HCT116 (cell line): Measurements from ENCODE around the gene ARHGEF3. TPM values are rescaled to one million over a fixed set of nuclear protein-coding genes. Genes with fewer than 3 reads are reported as not detected.

Experiments
- ATAC-seq: fragments of 200-7000 bp; cut with Tn5 transposase; 2 replicates; pipeline ENCODE4 v1.9.1; 2020; ENCODE audit warnings: mild to moderate bottlenecking, moderate library complexity
- BruUV-seq: library from RNA; stranded (reverse); fragments of 400-500 nt; replicated peaks from 2 replicates; lab custom pipeline; 2021; lab: Mats Ljungman, UMichigan
- CTCF ChIA-PET: fragments of 300-600 bp; sonication (Branson Sonifier 250); formaldehyde crosslinking; loops from one replicate; lab custom pipeline; 2021; ENCODE audit warnings: antibody characterized with exemption; lab: Charles Lee
- POLR2A ChIA-PET: fragments of 300-600, 350-600 bp; sonication (Branson Sonifier 250); formaldehyde crosslinking; loops from one replicate; lab custom pipeline; 2021; ENCODE audit warnings: antibody characterized with exemption; lab: Charles Lee
- RAD21 ChIA-PET, 2 experiments: fragments of 300-600 bp; sonication (Branson Sonifier 250); formaldehyde crosslinking; loops; one replicate each; lab custom pipeline; 2023; ENCODE audit warnings: low total read pairs in 2 of 2; ENCODE audit not compliant: uncharacterized antibody in 2 of 2, unreplicated experiment in 2 of 2, low non-redundant PET in 1 of 2; lab: Charles Lee
- DNase-seq: peaks from one replicate; pipeline ENCODE4 v3.0.0-alpha.2; 2010; ENCODE audit warnings: low read depth, low spot score
- H2AFZ ChIP-seq: fragments of 200-600 bp; shearing (Covaris generic), sonication (generic); 2 replicates; pipeline ENCODE4 v1.6.1; 2017; ENCODE audit warnings: low read depth, mixed run types, mixed read lengths, antibody characterized with exemption, low read length; ENCODE audit not compliant: poor library complexity, severe bottlenecking
- H3K27ac ChIP-seq: 2 replicates; pipeline ENCODE4 v1.5.1; 2012; ENCODE audit warnings: low read depth, low read length
- H3K27me3 ChIP-seq: fragments of 200-600 bp; sonication (generic); 2 replicates; pipeline ENCODE4 v1.6.1; 2016; ENCODE audit warnings: mixed run types, low read length, mixed read lengths; ENCODE audit not compliant: insufficient read depth
- H3K36me3 ChIP-seq, 2 experiments: fragments of 200-500 bp in 1 of 2; fragments of 200-600 bp in 1 of 2; sonication (Bioruptor generic) in 1 of 2; sonication (generic) in 1 of 2; 2 replicates each; pipeline versions ENCODE4 v1.5.1 to v1.6.1; 2014 to 2016; ENCODE audit warnings: low read length in 2 of 2, inconsistent platforms in 1 of 2, mixed read lengths in 1 of 2, mixed run types in 1 of 2; ENCODE audit not compliant: insufficient read depth in 2 of 2, control insufficient read depth in 1 of 2
- H3K4me1 ChIP-seq, 2 experiments: fragments of 200-600 bp in 1 of 2; sonication (generic) in 1 of 2; 2 replicates each; pipeline versions ENCODE4 v1.5.1 to v1.6.1; 2012 to 2017; ENCODE audit warnings: low read length in 2 of 2, inconsistent platforms in 1 of 2, mild to moderate bottlenecking in 1 of 2, mixed read lengths in 1 of 2, mixed run types in 1 of 2, moderate library complexity in 1 of 2; ENCODE audit not compliant: insufficient read depth in 2 of 2, control insufficient read depth in 1 of 2
- H3K4me2 ChIP-seq: fragments of 200-600 bp; sonication (generic); 2 replicates; pipeline ENCODE4 v1.6.1; 2017; ENCODE audit warnings: mixed run types, low read length, mixed read lengths
- H3K4me3 ChIP-seq, 2 experiments: fragments of 200-600 bp in 1 of 2; sonication (generic) in 1 of 2; replicated peaks in 1 of 2; 2 replicates each; pipeline ENCODE4 v1.5.1; 2011 to 2016; ENCODE audit warnings: low read length in 2 of 2, control low read depth in 1 of 2, low read depth in 1 of 2, mild to moderate bottlenecking in 1 of 2, mixed read lengths in 1 of 2, mixed run types in 1 of 2
- H3K79me2 ChIP-seq: fragments of 200-600 bp; sonication (generic); 2 replicates; pipeline ENCODE4 v1.6.1; 2017; ENCODE audit warnings: mild to moderate bottlenecking, mixed run types, low read length, moderate library complexity, mixed read lengths; ENCODE audit not compliant: insufficient read depth
- H3K9ac ChIP-seq: fragments of 200-600 bp; sonication (generic); 2 replicates; pipeline ENCODE4 v1.6.1; 2016; ENCODE audit warnings: low read length, mixed read lengths
- H3K9me2 ChIP-seq: fragments of 200-600 bp; sonication (generic), shearing (Covaris generic); 2 replicates; pipeline ENCODE4 v1.6.1; 2017; ENCODE audit warnings: mixed run types, mild to moderate bottlenecking, moderate library complexity; ENCODE audit not compliant: insufficient read depth
- H3K9me3 ChIP-seq, 2 experiments: fragments of 200-500 bp in 1 of 2; fragments of 200-600 bp in 1 of 2; sonication (Bioruptor generic) in 1 of 2; sonication (generic) in 1 of 2; 2 replicates each; pipeline ENCODE4 v1.6.1; 2014 to 2017; ENCODE audit warnings: low read length in 2 of 2, mixed read lengths in 2 of 2, inconsistent platforms in 1 of 2, low read depth in 1 of 2, mild to moderate bottlenecking in 1 of 2, mixed run types in 1 of 2, moderate library complexity in 1 of 2; ENCODE audit not compliant: control insufficient read depth in 1 of 2, insufficient read depth in 1 of 2
- H4K20me1 ChIP-seq: fragments of 200-600 bp; sonication (generic), shearing (Covaris generic); 2 replicates; pipeline ENCODE4 v1.6.1; 2017; ENCODE audit warnings: mixed run types, mild to moderate bottlenecking, moderate library complexity; ENCODE audit not compliant: insufficient read depth
- CBX3 ChIP-seq: IDR thresholded peaks from 2 replicates; pipeline ENCODE4 v1.6.1; 2012; ENCODE audit warnings: low read depth
- CEBPB ChIP-seq: IDR thresholded peaks from 2 replicates; pipeline ENCODE4 v1.6.1; 2012; ENCODE audit warnings: low read depth
- EGR1 ChIP-seq: IDR thresholded peaks from 2 replicates; pipeline ENCODE4 v1.6.1; 2012; ENCODE audit warnings: low read depth
- ELF1 ChIP-seq: IDR thresholded peaks from 2 replicates; pipeline ENCODE4 v1.6.1; 2012; ENCODE audit warnings: low read depth, borderline replicate concordance
- EZH2 ChIP-seq: fragments of 200-600 bp; sonication (generic); IDR thresholded peaks from 2 replicates; pipeline ENCODE4 v1.6.1; 2017; ENCODE audit warnings: antibody characterized with exemption, mixed run types
- FOSL1 ChIP-seq: IDR thresholded peaks from 2 replicates; pipeline ENCODE4 v1.6.1; 2012; ENCODE audit warnings: low read depth
- JUND ChIP-seq: IDR thresholded peaks from 2 replicates; pipeline ENCODE4 v1.6.1; 2012
- POLR2A ChIP-seq: IDR thresholded peaks from 2 replicates; pipeline ENCODE4 v1.7.0; 2011; ENCODE audit warnings: borderline replicate concordance; ENCODE audit not compliant: insufficient read depth, insufficient read length; ENCODE audit errors: extremely low read depth
- SP1 ChIP-seq: IDR thresholded peaks from 2 replicates; pipeline ENCODE4 v1.6.1; 2012; ENCODE audit warnings: low read depth
- SRF ChIP-seq: IDR thresholded peaks from 2 replicates; pipeline ENCODE4 v1.6.1; 2012; ENCODE audit warnings: low read depth
- TCF7L2 ChIP-seq: IDR thresholded peaks from 2 replicates; pipeline ENCODE4 v1.7.0; 2011; ENCODE audit warnings: borderline replicate concordance, inconsistent platforms; ENCODE audit not compliant: insufficient read depth, insufficient read length; ENCODE audit errors: extremely low read depth
- YY1 ChIP-seq: IDR thresholded peaks from 2 replicates; pipeline ENCODE4 v1.6.1; 2011; ENCODE audit warnings: low read length, low read depth, moderate library complexity, mild to moderate bottlenecking; ENCODE audit not compliant: insufficient replicate concordance; ENCODE audit errors: extremely low read depth
- ZFX ChIP-seq: fragments of 450-650 bp; IDR thresholded peaks from 2 replicates; pipeline ENCODE4 v1.6.1; 2017
- intact Hi-C: fragments of 100-400 bp; cut with micrococcal nuclease; formaldehyde crosslinking; loops from 2 replicates; pipeline ENCODE4 v1.10.0; 2022
- total RNA-seq: library from RNA; stranded (reverse); gene quantifications from one replicate; pipeline ENCODE4 v1.2.1, GENCODE V29; 2021; ENCODE audit not compliant: unreplicated experiment
- TF ChIP-seq, protein P1 (sequence below): IDR thresholded peaks from 2 replicates; pipeline ENCODE4 v1.6.1; 2012
- TF ChIP-seq, protein P2 (sequence below), 3 experiments: fragments of 200-600 bp in 1 of 3; sonication (generic) in 1 of 3; IDR thresholded peaks in 2 of 3; conservative IDR thresholded peaks in 1 of 3; 2 replicates each; pipeline ENCODE4 v1.5.1; 2012 to 2017; ENCODE audit warnings: low read depth in 2 of 3, low read length in 2 of 3, antibody characterized with exemption in 1 of 3, borderline replicate concordance in 1 of 3, control low read depth in 1 of 3, mild to moderate bottlenecking in 1 of 3, mixed read lengths in 1 of 3, mixed run types in 1 of 3, moderate library complexity in 1 of 3; ENCODE audit not compliant: insufficient read depth in 1 of 3
- TF ChIP-seq, protein P3 (sequence below): IDR thresholded peaks from 2 replicates; pipeline ENCODE4 v1.6.1; 2012
- TF ChIP-seq, protein P4 (sequence below): IDR thresholded peaks from 2 replicates; pipeline ENCODE4 v1.6.1; 2011; ENCODE audit warnings: mild to moderate bottlenecking, low read length, moderate library complexity; ENCODE audit not compliant: insufficient replicate concordance; ENCODE audit errors: extremely low read depth

ARHGEF3 gene
- total RNA-seq, 1 experiment from 2014 or later = 18.1 TPM

DNA sequence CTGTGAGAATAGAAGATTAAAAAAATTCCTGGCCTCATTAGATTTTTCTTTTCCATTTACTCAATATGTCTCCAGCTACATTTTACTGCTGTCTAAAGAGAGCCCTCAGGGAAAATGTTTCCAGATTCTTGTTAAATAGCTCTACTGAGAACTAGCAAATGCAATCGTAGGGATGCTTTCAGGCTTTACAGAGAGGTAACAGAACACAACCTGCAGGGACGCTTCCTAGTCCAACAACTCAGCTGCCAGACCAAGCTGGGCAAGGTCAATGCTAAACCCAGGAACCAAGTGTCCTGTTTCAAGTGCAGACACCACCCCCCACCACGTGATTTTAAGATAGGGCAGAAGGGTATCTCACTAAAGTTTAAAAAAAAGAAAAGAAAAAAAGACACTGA is 25.2 kb downstream of the ARHGEF3 start:
- H4K20me1 ChIP-seq = no peaks in the 10 kb centered on the region
- no peak for TF ChIP-seq ZFX
- TF ChIP-seq, protein P1, sequence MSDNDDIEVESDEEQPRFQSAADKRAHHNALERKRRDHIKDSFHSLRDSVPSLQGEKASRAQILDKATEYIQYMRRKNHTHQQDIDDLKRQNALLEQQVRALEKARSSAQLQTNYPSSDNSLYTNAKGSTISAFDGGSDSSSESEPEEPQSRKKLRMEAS = no peak
- ChIA-PET POLR2A (no interaction called here), RAD21 (no interaction called here), CTCF (no interaction called here)
- H3K9me3 ChIP-seq = no peaks in the 10 kb centered on the region
- H3K27me3 ChIP-seq = no peaks in the 10 kb centered on the region
- intact Hi-C loops = no loop called here
- no peak overlapping the region for H3K4me2 ChIP-seq
- no peak overlapping the region for H3K27ac ChIP-seq
- H3K9me2 ChIP-seq = no peaks in the 10 kb centered on the region
- H3K4me1 ChIP-seq = no peaks in the 10 kb centered on the region
- peaks cover 0 to 3% of the 10 kb centered on the region in 2 experiments; a peak in 1 of 4 replicates for H3K36me3 ChIP-seq
- H3K9ac ChIP-seq = no peak overlapping the region
- H3K79me2 ChIP-seq = no peaks in the 10 kb centered on the region
- H2AFZ ChIP-seq = no peak overlapping the region
- no peak for DNase-seq
- ATAC-seq = no peak
- no peak overlapping the region for H3K4me3 ChIP-seq
- BruUV-seq = no TSS peak

DNA sequence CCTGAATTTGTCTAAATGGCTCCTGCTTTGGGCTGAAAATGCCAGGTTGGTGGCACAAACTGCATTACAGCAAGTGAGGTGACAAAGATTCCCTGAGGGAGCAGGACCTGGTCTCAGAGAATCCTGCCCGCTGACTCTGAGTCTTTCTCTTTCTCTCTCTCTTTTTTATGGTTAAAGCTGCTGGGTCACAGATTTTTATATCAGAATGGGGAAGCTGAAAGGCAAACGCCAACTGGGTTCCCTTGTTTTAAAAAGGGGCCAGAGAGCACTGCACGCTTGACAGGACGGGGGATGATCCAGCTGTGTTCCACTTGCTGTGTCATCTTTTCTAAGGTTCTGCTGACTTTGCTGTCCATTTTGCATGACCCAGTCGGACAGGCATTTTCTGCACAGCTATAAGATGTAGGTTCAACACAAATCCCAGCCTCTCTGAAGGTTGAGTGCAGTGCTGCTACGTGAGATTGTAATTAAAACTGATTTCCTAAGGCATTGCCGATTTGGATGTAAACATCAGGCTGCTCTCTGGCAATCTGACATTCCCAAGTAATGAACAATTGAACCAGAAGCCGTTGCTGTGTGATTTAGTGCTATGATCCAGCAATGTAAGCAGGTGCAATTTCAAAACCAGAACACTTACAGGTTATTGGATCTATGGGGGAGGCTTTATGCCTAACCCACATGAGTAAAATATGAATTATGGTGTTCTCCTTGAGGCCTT is 25.8 kb downstream of the ARHGEF3 start:
- DNase-seq (no peak), ATAC-seq (no peak)
- Histone ChIP-seq H3K27ac (no peak overlapping the region), H3K79me2 (no peaks in the 10 kb centered on the region), H3K4me3 (no peak overlapping the region), H3K4me1 (no peaks in the 10 kb centered on the region), H2AFZ (no peak overlapping the region), H3K9me2 (no peaks in the 10 kb centered on the region), H3K4me2 (no peak overlapping the region), H3K9me3 (no peaks in the 10 kb centered on the region), H3K9ac (no peak overlapping the region), H4K20me1 (no peaks in the 10 kb centered on the region), H3K27me3 (no peaks in the 10 kb centered on the region), H3K36me3 (peaks cover 0 to 3% of the 10 kb centered on the region in 2 experiments; a peak in 1 of 4 replicates)
- RAD21 ChIA-PET = no interaction called here
- no TSS peak for BruUV-seq
- intact Hi-C loops = no loop called here
- CTCF ChIA-PET = no interaction called here
- POLR2A ChIA-PET = no interaction called here
- TF ChIP-seq ELF1 (no peak), EGR1 (no peak), SP1 (no peak), TCF7L2 (no peak), YY1 (no peak), SRF (no peak), EZH2 (no peak), FOSL1 (no peak), CEBPB (no peak), POLR2A (no peak), CBX3 (no peak), ZFX (no peak), JUND (no peak)
- TF ChIP-seq, protein P2, sequence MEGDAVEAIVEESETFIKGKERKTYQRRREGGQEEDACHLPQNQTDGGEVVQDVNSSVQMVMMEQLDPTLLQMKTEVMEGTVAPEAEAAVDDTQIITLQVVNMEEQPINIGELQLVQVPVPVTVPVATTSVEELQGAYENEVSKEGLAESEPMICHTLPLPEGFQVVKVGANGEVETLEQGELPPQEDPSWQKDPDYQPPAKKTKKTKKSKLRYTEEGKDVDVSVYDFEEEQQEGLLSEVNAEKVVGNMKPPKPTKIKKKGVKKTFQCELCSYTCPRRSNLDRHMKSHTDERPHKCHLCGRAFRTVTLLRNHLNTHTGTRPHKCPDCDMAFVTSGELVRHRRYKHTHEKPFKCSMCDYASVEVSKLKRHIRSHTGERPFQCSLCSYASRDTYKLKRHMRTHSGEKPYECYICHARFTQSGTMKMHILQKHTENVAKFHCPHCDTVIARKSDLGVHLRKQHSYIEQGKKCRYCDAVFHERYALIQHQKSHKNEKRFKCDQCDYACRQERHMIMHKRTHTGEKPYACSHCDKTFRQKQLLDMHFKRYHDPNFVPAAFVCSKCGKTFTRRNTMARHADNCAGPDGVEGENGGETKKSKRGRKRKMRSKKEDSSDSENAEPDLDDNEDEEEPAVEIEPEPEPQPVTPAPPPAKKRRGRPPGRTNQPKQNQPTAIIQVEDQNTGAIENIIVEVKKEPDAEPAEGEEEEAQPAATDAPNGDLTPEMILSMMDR (IDR thresholded peaks at IDR 0.05 in 2 of 3, conservative IDR thresholded peaks at IDR 0.05 in 1 of 3; ENCODE audit: borderline replicate concordance in 1 of 3, insufficient read depth in 1 of 3, low read depth in 2 of 3, low read length in 2 of 3) = no peak
- TF ChIP-seq, protein P3, sequence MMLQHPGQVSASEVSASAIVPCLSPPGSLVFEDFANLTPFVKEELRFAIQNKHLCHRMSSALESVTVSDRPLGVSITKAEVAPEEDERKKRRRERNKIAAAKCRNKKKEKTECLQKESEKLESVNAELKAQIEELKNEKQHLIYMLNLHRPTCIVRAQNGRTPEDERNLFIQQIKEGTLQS = no peak
- TF ChIP-seq, protein P4, sequence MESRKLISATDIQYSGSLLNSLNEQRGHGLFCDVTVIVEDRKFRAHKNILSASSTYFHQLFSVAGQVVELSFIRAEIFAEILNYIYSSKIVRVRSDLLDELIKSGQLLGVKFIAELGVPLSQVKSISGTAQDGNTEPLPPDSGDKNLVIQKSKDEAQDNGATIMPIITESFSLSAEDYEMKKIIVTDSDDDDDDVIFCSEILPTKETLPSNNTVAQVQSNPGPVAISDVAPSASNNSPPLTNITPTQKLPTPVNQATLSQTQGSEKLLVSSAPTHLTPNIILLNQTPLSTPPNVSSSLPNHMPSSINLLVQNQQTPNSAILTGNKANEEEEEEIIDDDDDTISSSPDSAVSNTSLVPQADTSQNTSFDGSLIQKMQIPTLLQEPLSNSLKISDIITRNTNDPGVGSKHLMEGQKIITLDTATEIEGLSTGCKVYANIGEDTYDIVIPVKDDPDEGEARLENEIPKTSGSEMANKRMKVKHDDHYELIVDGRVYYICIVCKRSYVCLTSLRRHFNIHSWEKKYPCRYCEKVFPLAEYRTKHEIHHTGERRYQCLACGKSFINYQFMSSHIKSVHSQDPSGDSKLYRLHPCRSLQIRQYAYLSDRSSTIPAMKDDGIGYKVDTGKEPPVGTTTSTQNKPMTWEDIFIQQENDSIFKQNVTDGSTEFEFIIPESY = no peak
